ENCODE results near the gene TTC23L.

Gene TTC23L

GRCh38 chr5:34833976-34834793 is 4.8 kb upstream of the TTC23L start:
- peak; percentile 45 for DNase-seq (ENCODE audit: low read depth)
- no peak overlapping the region for H3K4me3 ChIP-seq (ENCODE audit: low read length)
- TF ChIP-seq, protein P1, sequence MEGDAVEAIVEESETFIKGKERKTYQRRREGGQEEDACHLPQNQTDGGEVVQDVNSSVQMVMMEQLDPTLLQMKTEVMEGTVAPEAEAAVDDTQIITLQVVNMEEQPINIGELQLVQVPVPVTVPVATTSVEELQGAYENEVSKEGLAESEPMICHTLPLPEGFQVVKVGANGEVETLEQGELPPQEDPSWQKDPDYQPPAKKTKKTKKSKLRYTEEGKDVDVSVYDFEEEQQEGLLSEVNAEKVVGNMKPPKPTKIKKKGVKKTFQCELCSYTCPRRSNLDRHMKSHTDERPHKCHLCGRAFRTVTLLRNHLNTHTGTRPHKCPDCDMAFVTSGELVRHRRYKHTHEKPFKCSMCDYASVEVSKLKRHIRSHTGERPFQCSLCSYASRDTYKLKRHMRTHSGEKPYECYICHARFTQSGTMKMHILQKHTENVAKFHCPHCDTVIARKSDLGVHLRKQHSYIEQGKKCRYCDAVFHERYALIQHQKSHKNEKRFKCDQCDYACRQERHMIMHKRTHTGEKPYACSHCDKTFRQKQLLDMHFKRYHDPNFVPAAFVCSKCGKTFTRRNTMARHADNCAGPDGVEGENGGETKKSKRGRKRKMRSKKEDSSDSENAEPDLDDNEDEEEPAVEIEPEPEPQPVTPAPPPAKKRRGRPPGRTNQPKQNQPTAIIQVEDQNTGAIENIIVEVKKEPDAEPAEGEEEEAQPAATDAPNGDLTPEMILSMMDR (IDR thresholded peaks at IDR 0.05; ENCODE audit: insufficient read depth, low read depth, low read length, missing control alignments), result no peak

GRCh38 chr5:34834794-34835089 is 4.2 kb upstream of the TTC23L start:
- H3K4me3 ChIP-seq (ENCODE audit: low read length), result no peak overlapping the region
- TF ChIP-seq, protein P1 (IDR thresholded peaks at IDR 0.05; ENCODE audit: insufficient read depth, low read depth, low read length, missing control alignments), result no peak
- no peak for DNase-seq (ENCODE audit: low read depth)

DNA sequence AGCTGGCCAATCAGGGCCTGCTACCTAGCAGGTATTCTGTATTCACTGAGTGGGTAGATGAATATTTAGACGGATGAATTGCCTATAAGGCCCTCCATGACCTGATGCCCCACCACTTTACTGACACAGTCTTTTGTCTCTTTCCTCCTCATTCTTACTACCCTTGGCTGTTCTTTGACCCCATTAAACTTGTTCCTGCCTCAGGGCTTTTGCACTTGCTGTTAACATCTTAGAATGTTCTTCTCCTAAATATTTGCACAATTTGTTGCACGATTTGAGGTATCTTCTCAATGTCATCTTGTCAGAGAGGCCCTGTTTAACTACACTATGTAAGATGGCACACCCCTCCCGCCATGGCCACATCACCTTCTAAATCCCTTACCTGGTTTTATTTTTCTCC is 3.3 kb upstream of the TTC23L start:
- no peak overlapping the region for H3K4me3 ChIP-seq (ENCODE audit: low read length)
- no peak for DNase-seq (ENCODE audit: low read depth)
- TF ChIP-seq, protein P1 (IDR thresholded peaks at IDR 0.05; ENCODE audit: insufficient read depth, low read depth, low read length, missing control alignments), result no peak

- no peak overlapping the region for H3K4me3 ChIP-seq (ENCODE audit: low read length)
- DNase-seq (ENCODE audit: low read depth), result no peak
- TF ChIP-seq, protein P1 (IDR thresholded peaks at IDR 0.05; ENCODE audit: insufficient read depth, low read depth, low read length, missing control alignments), result no peak
These were observed 2.9 kb downstream of the TTC23L start for GRCh38 chr5:34841816-34842215.

GRCh38 chr5:34842554-34842953 is 3.6 kb downstream of the TTC23L start:
- TF ChIP-seq, protein P1 (IDR thresholded peaks at IDR 0.05; ENCODE audit: insufficient read depth, low read depth, low read length, missing control alignments), result no peak
- no peak for DNase-seq (ENCODE audit: low read depth)

GRCh38 chr5:34843497-34843896 is 4.5 kb downstream of the TTC23L start:
- DNase-seq (ENCODE audit: low read depth), result no peak
- TF ChIP-seq, protein P1 (IDR thresholded peaks at IDR 0.05; ENCODE audit: insufficient read depth, low read depth, low read length, missing control alignments), result no peak
- H3K4me3 ChIP-seq (ENCODE audit: low read length), result no peak overlapping the region

More at GRCh38 chr5:34842554-34842953, 3.6 kb downstream of the TTC23L start:
- no peak overlapping the region for H3K4me3 ChIP-seq (ENCODE audit: low read length)

- no peak overlapping the region for H3K4me3 ChIP-seq (ENCODE audit: low read length)
- no peak for DNase-seq (ENCODE audit: low read depth)
- TF ChIP-seq, protein P1 (IDR thresholded peaks at IDR 0.05; ENCODE audit: insufficient read depth, low read depth, low read length, missing control alignments), result no peak
These were observed 5.1 kb downstream of the TTC23L start for GRCh38 chr5:34844106-34844505.
